Limb (tissue), 2 donors: Measurements from ENCODE around the gene ASF1A.
A peak's percentile ranks its signal among the peaks of the same experiment; 100 is the strongest.

Experiments used
- DNase-seq, 2 donors: peaks; one replicate each; pipeline ENCODE4 v3.0.0-alpha.2; 2016; ENCODE audit errors: extremely low spot score in 2 of 2

The ASF1A gene

DNA sequence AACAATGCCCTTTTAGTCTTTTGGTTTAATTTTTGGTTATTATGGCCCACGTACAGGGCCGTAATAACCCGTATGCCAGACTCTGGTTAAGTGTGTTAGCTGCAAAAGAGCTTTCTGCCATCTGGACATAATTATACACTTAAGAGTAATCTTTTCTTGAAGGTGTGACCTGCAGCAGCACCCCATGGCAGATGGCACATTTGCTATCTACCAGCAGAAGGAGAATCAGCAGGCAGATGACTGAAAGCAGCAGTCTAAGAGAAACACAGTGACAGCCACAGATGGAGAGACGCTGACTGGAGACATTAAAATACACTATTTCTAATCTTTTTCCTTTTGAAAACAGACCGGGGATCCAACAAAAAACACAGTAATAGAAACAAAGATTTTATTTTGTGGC, 18.7 kb downstream of the ASF1A start:
- DNase-seq = no peak

DNA sequence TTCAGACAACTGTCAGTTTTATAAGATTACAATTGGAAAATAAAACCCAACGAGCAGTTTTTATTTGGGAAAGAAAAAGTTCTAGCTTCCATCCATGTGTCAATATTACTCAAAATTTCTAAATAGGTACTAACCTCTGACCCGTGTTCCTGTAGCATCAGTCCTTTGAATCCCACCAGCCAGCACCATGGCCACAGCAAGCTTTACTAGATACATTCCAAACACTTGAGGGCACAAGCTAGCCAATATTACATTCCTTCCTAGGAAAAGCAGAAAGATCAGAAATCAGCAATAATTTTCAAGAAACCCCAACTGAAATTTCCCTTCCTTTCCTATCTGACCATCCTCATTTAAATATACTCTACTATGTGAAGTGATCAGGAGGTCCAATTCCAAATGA, 19.2 kb downstream of the ASF1A start:
- no peak for DNase-seq

DNA sequence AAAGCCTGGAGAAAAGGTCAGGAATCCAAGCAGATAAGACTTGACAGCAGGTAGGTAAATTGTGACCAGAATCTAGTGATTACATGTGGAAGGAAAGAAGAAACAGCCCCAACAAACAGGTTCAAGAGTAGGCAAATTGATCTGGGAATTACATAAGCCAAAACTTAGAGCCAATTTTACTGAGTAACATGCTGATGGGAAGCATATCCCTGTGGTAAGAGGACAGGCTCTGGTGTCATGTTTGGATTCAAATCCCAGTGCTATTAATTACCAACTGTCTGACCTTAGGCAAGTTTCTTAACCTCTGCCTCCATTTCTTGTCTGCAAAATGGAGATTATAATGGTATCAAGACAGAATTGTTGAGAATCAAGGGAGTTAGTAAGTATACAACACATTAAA, 20.6 kb downstream of the ASF1A start:
- DNase-seq = no peak

DNA sequence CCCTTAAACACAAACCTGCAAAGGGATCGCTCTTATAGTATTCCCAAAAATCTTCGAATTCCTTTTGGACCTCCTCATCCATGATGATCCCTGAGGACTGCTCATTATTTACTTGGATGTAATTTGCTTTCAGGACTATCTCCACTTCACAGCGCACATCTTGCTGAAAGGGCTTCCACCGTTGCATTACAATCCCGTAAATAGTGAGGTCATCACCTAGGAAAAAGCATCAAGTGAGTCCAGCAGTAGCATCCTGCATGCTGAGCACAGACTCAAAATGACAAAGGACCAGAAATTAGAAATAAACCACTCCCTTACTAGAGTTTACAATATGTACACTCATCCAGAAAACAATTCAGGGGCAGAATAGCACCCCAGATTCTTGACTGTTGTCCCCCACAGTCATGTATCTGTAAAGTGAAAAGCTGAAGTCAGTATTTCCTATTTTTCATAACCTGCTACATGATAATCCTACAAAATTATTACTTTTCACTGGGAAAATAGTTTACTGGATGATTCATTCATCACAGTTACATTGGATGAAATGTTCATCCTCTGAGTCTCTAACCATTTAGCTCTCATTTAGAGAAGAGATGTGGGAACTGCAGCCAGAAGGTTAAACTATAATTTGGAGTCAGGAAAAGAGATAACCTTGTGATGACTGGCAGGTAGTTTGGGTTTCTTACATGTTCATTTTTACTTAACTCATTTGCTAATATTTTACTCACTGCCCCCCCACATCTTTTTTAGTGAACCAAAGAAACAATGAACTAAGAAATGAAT, 23.8 kb downstream of the ASF1A start:
- no peak for DNase-seq

DNA sequence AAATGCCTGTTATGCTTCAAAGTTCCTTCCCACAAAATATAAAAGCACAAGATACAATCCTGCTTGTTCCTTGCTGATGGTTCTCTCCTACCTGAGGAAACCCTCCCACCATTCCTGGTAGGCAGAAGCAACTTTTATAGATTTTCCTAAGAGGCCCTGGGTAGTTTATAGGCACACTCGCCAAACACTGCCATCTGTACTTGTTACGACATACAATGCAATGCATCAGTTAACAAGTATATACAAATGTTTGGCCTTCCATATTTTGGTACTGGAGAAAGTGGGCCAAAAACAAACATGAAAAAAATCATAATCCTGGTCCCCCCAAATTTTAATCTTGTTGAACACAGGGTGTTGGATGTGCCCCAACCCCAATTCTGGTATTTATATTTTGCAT, 24.4 kb downstream of the ASF1A start:
- no peak for DNase-seq

DNA sequence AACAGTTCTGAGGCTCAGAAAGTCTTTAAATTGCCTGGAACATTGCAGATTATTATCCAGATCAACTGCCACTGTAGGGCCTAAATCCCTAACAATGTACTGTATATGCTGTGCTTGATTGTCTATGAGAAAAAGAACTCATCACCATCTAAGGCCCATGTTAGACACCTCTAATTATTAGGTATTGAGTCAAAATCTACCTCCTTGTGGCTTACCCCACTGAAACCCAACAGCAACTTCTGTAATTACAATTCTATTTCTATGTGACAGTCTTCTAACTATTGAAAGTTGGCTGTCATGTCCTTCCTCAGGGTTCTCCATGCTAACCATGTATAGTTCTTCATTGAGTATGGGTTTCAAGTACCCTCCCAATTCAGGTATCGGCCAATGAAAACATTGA, 27.1 kb downstream of the ASF1A start:
- no peak for DNase-seq

DNA sequence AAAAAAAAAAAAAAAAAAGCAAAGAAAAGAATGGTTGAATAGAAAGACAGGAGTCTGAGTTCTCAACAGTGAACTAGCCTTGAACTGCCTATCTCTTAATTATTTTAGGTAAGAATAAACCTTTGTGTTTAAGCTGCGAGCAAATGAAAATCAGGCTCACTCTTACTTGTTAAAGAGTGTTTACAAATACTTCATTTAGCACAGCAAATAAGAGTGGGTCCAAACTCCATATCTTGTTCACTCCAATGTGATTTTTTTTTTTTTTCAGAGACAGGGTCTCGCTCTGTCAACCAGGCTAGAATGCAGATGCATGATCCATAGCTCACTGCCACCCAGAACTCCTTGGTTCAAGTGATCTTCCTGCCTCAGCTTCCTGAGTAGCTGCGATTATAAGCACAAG, 29.1 kb downstream of the ASF1A start:
- DNase-seq = no peak

DNA sequence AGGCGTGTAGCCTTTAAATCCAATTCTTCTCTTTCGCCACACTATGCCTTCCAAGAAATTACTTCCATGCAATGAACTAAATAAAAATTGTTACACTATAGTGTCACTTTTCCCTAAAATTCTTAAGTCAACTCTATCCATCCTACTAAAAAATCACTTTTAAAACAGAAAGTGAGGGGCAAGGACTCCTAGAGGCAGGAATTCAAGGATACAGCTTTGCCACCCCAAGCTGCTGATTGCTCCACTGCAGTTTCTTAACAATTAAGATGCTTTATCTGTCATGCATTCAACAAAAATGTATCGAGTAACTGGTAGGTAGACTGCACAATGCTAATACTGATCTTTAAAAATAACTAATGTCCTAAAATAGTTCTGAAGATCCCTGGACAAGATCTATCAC, 36.7 kb downstream of the ASF1A start:
- DNase-seq = no peak

DNA sequence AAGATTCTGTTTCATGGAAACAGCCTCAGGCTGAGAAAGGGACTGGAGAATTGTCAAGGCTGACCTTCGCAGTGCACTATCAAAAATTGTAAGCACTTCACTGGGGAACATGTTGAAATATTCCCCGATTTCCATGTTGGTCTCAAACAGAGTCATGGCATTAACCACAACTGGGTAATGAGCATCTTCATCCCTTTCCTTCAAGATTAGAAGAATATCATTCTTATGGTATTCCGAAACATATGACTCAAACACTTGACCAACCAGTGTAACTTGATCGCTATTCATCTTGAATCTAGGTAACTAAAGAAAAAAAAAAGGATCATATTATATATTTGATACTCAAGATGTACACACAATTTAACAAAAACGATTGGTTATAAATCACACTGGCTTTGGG, 37.5 kb downstream of the ASF1A start:
- no peak for DNase-seq

DNA sequence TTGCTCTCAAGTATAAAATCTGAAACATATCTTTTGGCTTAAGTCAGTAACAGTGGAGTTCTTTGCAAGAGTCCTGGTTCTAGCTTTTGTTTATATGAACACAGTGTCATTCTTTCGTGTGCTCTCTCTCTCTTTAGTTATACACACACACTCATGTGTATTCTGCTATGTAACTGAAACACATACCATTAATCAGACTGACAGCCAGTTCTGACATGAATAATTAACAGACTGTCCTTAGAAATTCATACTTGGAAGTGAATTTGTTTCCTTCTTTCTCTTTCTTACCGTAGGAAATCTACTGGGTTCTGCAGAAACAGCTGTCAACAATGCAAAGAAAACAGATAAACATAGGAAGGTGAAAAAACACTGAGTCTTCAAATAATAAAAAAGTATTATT, 38.5 kb downstream of the ASF1A start:
- no peak for DNase-seq

DNA sequence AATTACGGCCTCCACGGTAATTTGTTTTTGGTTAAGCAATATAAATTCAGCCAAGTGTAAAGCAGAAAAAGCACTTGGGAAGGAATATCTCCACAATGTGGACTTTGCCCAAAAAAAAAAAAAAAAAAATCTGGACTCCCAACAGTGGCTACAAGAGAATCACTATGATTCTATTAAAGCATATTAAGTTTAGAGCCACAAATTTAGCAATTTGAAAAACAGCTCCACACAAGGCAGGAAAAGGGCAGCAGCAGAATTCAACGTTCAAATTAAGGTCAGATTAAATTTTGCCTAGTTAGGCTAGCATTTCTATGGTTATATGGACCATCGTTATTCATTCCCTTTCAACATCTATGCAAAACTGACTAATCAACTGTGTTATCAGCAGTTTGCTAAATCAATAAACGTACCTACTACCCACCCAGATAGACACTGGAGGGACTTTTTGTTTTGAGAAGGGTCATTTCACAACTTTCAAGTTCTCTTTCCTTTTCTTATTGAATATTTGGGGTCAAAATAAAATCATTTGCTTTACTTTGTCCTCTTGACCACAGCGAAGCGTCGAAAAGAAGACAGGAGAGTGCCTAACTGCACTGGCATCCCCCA, 40.0 kb downstream of the ASF1A start:
- no peak for DNase-seq

DNA sequence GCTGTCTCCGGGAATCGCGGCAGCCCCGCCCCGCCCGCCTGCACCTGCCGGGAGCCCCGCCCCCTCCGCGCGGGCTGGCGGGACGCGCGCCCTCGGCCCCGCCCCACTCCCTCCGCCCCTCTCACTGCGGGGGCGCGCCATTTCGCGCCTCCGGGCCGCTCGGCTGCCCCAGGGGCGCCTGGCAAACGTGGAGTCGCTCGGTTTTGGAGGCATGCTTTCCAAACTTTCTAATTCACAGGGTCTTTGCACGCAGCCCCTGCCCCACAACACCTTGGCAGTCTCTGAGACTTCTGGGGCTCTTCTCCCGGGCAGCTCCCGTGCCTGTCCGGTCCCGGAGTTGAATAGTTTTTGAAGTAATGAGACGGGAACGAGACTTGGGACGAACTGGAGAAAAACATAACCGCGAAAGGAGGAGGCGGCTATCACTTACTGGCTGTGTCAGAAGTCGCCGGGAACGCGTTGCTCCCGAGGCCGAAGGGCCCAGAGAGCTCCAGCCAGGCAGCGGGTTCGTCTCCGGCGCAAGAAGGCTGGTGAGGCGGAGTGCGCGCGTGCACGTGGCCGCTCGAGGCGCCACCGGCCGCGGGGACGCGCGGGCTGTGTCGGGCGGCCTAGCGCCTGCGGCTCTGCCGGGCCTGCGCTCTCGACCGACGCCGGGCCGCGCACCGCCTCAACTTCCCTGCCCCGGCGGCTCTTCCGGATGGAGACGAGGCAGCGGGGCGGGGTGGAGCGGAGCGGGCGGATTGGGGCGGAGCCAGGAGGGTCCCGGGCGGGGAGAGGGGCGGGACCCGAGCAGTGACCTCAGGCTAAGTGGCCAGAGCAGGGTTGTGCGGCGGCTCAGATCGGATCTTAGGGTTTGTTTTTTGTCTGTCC, 40.7 kb downstream of the ASF1A start, which contains the start of gene MCM9:
Gene MCM9 (minus strand): TSS at position 699 of the 870 bp plus-strand sequence. CDS start 3,436 bp downstream, outside the sequence.
- DNase-seq = peak; percentile 87 to 92

DNA sequence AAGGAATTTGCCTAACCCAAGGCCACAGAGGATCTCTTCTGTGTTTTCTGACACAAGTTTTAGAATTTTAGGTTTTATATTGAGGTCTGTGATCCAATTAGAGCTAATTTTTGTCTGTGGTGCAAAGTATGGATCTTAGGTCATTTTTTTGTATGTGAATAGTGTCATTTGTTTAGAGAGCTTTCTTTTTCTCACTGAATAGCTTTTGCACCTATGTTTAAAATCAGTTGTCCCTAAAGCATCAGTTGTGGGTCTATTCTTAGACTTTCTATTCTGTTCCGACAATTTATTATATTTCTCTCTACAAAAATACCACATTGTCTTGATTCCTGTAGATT, 41.3 kb downstream of the ASF1A start:
- DNase-seq = no peak

DNA sequence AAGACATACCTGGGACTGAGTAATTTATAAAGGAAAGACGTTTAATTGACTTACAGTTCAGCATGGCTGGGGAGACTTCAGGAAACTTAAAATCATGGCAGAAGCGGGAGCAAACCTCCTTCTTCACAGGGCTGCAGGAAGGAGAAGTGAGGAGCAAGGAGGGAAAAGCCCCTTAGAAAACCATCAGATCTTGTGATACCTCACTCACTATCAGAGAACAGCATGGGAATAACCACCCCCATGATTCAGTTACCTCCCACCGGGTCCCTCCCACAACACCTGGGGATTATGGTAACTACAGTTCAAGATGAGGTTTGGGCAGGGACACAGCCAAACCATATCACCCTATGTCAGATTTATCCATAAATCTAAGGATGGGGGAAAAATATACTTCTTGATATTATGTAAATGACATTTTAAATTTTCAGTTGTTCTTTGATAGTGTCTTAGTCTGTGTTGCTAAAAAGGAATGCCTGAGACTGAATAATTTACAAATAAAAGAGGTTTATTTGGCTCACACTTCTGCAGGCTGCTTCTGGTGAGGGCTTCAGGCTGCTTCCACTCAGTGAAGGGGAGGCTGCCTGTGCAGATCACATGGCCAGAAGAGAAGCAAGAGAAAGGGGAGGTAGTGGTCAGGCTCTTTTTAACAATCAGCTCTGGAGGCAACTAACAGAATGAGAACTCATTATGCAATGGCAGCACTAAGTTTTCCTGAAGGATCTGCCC, 42.2 kb downstream of the ASF1A start:
- DNase-seq = no peak

DNA sequence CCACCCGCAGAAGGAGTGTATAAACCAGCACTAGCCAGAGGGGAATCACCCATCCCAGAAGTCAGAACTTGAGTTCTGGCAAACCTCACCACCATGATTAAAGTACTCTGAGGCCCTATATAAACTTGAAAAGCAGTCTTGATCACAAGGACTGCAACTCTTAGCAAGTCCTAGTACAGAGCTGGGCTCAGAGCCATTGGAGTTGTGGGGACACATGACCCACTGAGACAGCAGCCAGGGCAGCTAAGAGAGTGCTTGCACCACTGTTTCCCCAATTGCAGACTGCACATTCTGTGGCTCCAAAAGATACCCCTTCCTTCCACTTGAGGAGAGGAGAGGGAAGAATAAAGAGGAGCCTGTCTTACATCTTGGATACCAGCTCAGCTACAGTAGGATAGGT, 45.7 kb downstream of the ASF1A start:
- DNase-seq = no peak

DNA sequence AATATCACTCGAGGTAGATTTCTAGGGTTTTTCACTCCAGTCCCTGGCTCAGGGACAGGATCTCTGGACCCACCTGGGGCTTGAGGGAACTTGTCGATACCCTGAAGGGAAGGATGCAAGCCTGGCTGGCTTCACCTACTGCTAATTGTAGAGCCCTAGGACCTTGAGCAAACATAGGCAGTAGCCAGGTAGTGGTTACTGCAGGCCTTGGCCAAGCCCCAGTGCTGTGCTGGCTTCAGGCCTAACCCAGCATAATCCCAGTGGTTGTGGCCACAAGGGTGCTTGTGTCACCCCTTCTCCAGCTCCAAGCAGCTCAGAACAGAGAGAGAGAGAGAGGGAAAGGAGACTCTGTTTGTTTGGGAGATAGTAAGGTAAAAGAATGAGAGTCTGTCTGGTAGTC, 46.8 kb downstream of the ASF1A start:
- DNase-seq = no peak

DNA sequence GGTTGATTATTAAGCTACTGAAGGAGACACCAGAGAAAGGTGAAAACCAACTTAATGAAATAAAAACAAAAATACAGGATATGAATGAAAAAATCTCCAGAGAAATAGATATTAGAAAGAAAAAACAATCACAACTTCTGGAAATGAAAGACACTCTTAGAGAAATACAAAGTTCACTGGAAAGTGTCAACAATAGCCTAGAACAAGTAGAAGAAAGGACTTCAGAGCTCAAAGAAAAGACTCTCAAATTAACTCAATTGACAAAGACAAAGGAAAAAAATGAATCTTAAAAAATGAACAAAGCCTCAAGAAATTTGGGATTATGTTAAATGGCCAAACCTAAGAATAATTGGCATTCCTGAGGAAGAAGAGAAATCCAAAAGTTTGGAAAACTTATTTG, 51.3 kb downstream of the ASF1A start:
- DNase-seq = no peak

DNA sequence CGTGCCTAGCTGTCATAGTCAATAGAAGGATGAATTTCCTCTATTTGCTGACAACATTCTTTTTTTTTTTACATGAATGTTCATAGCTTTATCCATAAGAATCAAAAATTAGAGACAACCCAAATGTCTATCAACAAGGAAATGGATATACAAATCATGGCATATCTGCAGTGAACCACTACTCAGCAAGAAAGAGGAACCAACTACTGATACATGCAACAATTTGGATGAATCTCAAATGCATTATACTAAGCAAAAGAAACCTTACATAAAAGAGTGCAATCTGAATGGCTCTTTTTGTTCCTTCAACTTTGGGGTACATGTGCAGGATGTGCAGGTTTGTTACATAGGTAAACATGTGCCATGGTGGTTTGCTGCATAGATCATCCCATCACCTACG, 58.7 kb downstream of the ASF1A start:
- no peak for DNase-seq

DNA sequence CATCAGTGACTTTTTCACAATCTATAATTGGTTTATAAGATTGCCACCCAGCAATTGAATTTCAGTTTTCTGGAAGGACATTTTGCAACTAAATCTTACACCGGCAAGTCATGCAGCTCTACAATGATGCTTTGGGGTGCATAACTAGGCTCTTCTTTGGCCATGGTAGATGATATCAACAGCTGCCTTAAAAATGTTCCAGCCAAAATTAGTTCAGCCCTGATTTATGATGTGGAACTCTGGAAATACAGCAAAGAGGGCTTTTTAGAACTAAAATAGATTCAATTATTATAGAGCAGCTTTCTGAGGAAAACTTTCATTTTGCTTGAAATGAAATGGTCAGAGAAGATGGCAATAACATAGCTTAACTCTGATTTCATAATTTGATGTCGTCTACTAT, 59.4 kb downstream of the ASF1A start:
- peak in 1 of 2 donors; percentile 8 for DNase-seq
